ENCODE results near the gene RFC2.

RFC2 gene

DNA sequence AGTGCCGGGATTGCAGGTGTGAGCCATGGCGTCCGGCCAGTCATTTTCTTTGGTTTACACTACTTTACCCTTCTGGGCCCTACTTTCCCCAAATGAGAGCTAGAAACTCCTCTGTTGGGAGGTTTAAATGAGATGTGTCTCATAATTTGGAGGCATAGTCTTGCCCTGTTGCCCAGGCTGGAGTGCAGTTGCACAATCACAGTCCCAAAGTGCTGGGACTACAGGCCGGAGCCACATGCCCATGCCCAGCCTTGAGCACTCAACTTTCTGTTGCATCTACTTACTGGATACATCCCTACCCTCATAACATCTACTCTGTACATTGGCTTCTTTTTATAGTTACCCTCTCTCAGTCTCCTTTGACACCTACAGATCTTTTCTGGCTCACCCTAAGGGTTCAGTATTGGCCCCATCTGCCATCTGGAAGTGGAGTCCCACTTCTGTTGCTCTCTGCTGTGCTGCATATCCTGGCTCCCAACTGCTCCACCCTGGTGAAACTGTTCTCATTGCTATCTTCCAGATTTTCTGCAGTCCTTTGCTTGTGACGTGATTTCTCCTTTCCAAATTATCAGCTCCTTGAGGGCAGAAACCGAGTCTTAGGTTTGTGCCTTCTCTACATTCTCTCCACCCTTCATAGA lies 71.6 kb downstream of the RFC2 start:
- DNase-seq, result no peak
- intact Hi-C loops (cut with DNase I), result no loop called here

GRCh38 chr7:74181821-74182220 lies 72.4 kb downstream of the RFC2 start:
- intact Hi-C loops (cut with DNase I), result no loop called here
- DNase-seq, result no peak

Measured in head of caudate nucleus (tissue), 42 donors.